Measurements from ENCODE around the gene PHYH.

- TF ChIP-seq POLR2A (IDR thresholded peaks at IDR 0.05; ENCODE audit: low read length), result no peak
- no peak for TF ChIP-seq GATA1 (IDR thresholded peaks at IDR 0.05; ENCODE audit: low read depth, low read length)
Measured at GRCh38 chr10:13268841-13269240, 31.0 kb downstream of the PHYH start.
